GM10266 (cell line): Measurements from ENCODE around the gene SLC25A24.

ENCODE experiments used
- DNase-seq: peaks from one replicate; pipeline ENCODE4 v3.0.0; 2012; ENCODE audit errors: extremely low spot score
- CTCF ChIP-seq: IDR thresholded peaks from 2 replicates; pipeline ENCODE4 v1.5.1; 2012; ENCODE audit warnings: mild to moderate bottlenecking, low read depth; ENCODE audit not compliant: control insufficient read depth, insufficient read depth; ENCODE audit errors: missing control alignments

The SLC25A24 gene

DNA sequence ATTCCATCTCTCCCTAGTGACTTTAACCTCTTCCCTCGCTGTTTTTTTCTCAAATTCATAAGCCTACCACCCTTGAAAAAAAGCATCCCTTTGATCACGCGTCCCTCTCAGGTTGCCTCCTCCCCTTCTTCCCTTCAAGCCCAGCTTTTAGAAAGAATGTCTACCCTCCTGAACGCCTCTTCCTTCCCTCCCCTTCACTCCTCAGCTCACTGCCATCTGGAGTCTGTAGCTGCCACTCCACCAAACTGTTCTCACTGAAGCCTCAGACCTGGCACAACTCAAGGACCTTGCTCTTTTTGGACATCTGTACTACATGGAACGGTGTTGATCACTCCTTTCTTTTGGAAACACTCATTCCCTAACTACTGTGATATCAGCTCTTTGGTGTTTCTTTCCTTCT is 80.6 kb downstream of the SLC25A24 start:
- DNase-seq, result no peak
- TF ChIP-seq CTCF, result no peak

GRCh38 chr1:108117945-108118902 is 81.9 kb downstream of the SLC25A24 start:
- TF ChIP-seq CTCF, result no peak
- DNase-seq, result no peak

DNA sequence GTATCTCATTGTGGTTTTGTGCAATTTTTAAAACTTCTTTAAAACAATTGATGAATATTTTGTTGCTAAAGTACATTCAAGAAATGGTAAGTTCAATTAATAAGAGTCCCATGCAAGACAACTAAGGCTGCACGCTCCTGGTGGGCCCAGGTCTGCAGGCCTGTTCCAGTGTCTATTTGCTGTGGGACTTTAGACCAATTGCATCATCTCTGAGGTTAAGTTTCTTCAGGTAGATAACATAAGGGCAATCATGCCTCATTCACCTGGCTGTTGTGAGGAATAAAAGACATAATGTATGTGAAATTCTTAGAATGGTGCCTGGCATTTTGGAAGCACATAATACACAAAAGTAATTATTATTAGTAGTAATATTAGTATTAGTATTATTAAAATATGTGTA is 82.9 kb downstream of the SLC25A24 start:
- no peak for DNase-seq
- no peak for TF ChIP-seq CTCF

GRCh38 chr1:108114033-108114599 is 86.0 kb downstream of the SLC25A24 start:
- no peak for TF ChIP-seq CTCF
- DNase-seq, result no peak

DNA sequence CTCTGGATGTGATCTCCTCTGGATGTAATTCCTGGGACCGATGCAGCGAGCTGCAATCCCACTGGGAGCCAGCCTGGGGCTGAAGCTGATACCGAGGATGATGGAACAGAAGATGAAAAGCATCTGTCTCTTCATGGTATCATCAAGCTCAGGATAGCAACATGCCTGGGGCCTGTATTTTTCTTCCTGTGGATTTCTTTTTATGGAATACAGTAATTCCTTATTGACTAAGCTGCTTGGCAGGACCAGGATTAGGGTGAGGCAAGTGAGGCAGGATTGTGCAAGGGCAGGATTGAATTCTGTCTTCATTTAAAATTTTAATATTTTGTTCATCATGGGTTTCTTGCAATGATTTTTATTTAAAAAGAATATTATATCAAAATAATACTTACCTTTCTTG is 86.6 kb downstream of the SLC25A24 start:
- TF ChIP-seq CTCF, result no peak
- no peak for DNase-seq

DNA sequence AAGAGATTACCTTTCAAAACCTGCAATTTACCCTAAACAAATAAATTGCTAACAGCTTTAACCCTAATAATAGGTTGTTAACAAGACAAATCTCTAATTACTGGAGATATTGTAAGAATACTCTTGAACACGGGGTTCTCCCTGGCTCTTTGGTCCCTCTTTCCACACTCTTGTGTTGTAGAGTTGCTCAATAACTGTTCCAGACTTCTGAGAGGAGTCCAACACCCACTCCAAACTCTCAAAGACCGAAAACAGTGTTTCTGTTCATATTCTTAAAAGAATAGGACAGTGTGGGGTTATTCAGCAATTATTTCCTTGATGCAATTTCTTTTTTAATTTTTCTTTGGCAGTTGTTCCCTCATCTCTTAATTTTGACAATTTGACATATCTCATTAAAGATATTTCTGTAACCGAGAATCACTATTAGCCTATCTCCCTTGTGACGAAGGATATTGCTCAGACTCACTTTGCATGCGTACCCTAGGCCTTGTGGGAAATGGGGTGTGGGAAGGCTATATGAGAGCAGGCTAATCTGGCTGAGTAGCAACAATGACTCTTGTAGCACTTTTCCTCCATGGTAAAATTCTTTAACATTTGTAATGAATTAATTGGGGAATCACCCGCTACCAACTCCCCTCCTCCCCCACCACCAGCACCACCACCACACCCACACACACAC is 90.7 kb downstream of the SLC25A24 start:
- no peak for DNase-seq
- no peak for TF ChIP-seq CTCF
